ENCODE measurements around the gene CCDC188.

Gene CCDC188

GRCh38 chr22:20155330-20156041 is 4.6 kb upstream of the CCDC188 start:
- H3K27me3 ChIP-seq, result no peaks in the 10 kb centered on the region
- peaks cover 19% of the 10 kb centered on the region for H3K4me1 ChIP-seq
- TF ChIP-seq CTCF (IDR thresholded peaks at IDR 0.05; ENCODE audit: low read depth, low read length), result no peak
- peak overlapping the region; percentile 64 for H3K4me3 ChIP-seq (ENCODE audit: low read depth, low read length)
- no peaks in the 10 kb centered on the region for H3K9me3 ChIP-seq
- no peaks in the 10 kb centered on the region; the same call in 1 of the 2 replicates for H3K36me3 ChIP-seq
- peak; percentile 94 for DNase-seq

GRCh38 chr22:20154602-20155187 is 3.8 kb upstream of the CCDC188 start:
- DNase-seq, result peak; percentile 72

GRCh38 chr22:20153945-20154344 is 3.1 kb upstream of the CCDC188 start:
- no peak for DNase-seq
- peak; percentile 23 for TF ChIP-seq CTCF (IDR thresholded peaks at IDR 0.05; ENCODE audit: low read depth, low read length)
- H3K27me3 ChIP-seq, result no peaks in the 10 kb centered on the region

More at GRCh38 chr22:20154602-20155187, 3.8 kb upstream of the CCDC188 start:
- peak; percentile 44 for TF ChIP-seq CTCF (IDR thresholded peaks at IDR 0.05; ENCODE audit: low read depth, low read length)
- Histone ChIP-seq H3K27me3 (no peaks in the 10 kb centered on the region), H3K9me3 (no peaks in the 10 kb centered on the region), H3K4me3 (ENCODE audit: low read depth, low read length) (peak overlapping the region; percentile 64), H3K4me1 (peaks cover 19% of the 10 kb centered on the region), H3K36me3 (no peaks in the 10 kb centered on the region; the same call in 1 of the 2 replicates)

GRCh38 chr22:20152464-20152890 is 1.6 kb upstream of the CCDC188 start:
- no peak for TF ChIP-seq CTCF (IDR thresholded peaks at IDR 0.05; ENCODE audit: low read depth, low read length)
- H3K4me1 ChIP-seq, result peaks cover 19% of the 10 kb centered on the region
- no peaks in the 10 kb centered on the region; the same call in 1 of the 2 replicates for H3K36me3 ChIP-seq

More at GRCh38 chr22:20153945-20154344, 3.1 kb upstream of the CCDC188 start:
- no peak overlapping the region for H3K4me3 ChIP-seq (ENCODE audit: low read depth, low read length)
- no peaks in the 10 kb centered on the region; the same call in 1 of the 2 replicates for H3K36me3 ChIP-seq
- H3K4me1 ChIP-seq, result peaks cover 19% of the 10 kb centered on the region
- H3K9me3 ChIP-seq, result no peaks in the 10 kb centered on the region

GRCh38 chr22:20151276-20151588 is 377 bp upstream of the CCDC188 start:
- no peaks in the 10 kb centered on the region; the same call in 1 of the 2 replicates for H3K36me3 ChIP-seq
- no peaks in the 10 kb centered on the region for H3K9me3 ChIP-seq
- no peaks in the 10 kb centered on the region for H3K27me3 ChIP-seq
- no peak overlapping the region for H3K4me3 ChIP-seq (ENCODE audit: low read depth, low read length)
- H3K4me1 ChIP-seq, result peaks cover 11% of the 10 kb centered on the region
- TF ChIP-seq CTCF (IDR thresholded peaks at IDR 0.05; ENCODE audit: low read depth, low read length), result no peak
- DNase-seq, result no peak

More at GRCh38 chr22:20152464-20152890, 1.6 kb upstream of the CCDC188 start:
- Histone ChIP-seq H3K4me3 (ENCODE audit: low read depth, low read length) (no peak overlapping the region), H3K27me3 (no peaks in the 10 kb centered on the region), H3K9me3 (no peaks in the 10 kb centered on the region)
- no peak for DNase-seq
